Neutrophil (primary cell): Measurements from ENCODE around the gene CDHR3.

Experiments
- H3K27ac ChIP-seq: fragments of 200-600 bp; sonication (generic); 2 replicates; pipeline ENCODE4 v1.5.1; 2016; ENCODE audit warnings: mild to moderate bottlenecking, moderate library complexity
- H3K27me3 ChIP-seq: fragments of 200-600 bp; sonication (generic); 2 replicates; pipeline ENCODE4 v1.6.0; 2016; ENCODE audit warnings: mild to moderate bottlenecking
- H3K36me3 ChIP-seq: fragments of 200-600 bp; sonication (generic); 2 replicates; pipeline ENCODE4 v1.5.1; 2017
- H3K4me1 ChIP-seq, 2 experiments: fragments of 200-600 bp in 1 of 2; sonication (generic) in 1 of 2; 1 replicate in 1 of 2; 2 replicates in 1 of 2; pipeline versions ENCODE4 v1.5.1 to v1.6.1; 2013 to 2016; ENCODE audit warnings: low read depth in 1 of 2, low read length in 1 of 2, mild to moderate bottlenecking in 1 of 2, moderate library complexity in 1 of 2; ENCODE audit not compliant: control insufficient read depth in 1 of 2, insufficient read depth in 1 of 2
- H3K4me3 ChIP-seq, 2 experiments: fragments of 200-600 bp in 1 of 2; sonication (generic) in 1 of 2; 1 replicate in 1 of 2; 2 replicates in 1 of 2; pipeline ENCODE4 v1.5.1; 2013 to 2016; ENCODE audit warnings: low read depth in 1 of 2, low read length in 1 of 2, mild to moderate bottlenecking in 1 of 2, moderate library complexity in 1 of 2
- H3K9me3 ChIP-seq: fragments of 200-600 bp; sonication (generic); 2 replicates; pipeline ENCODE4 v1.5.1; 2016
- CTCF ChIP-seq: fragments of 200-600 bp; sonication (generic); IDR thresholded peaks from 2 replicates; pipeline ENCODE4 v1.5.1; 2016; ENCODE audit warnings: antibody characterized with exemption

Gene CDHR3

DNA sequence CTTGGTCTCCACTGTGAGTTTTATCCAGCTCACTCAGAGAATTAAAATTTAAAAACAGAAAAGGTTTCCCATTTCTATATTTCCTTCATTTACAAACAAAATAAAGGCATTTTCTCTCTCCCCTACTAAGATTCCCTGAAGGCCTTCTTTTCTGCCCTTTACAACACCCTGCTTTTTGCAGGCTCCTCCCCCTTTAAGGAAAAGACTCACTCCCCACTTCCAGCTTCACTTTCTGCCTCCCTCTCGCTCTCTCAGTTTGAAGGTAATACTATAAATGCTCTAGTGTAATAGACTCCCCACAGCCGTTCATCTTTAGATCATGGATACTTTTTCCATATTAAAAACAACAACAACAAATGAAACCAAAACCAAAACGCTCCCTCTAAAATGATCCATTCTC is 53.3 kb downstream of the CDHR3 start:
- Histone ChIP-seq H3K9me3 (no peaks in the 10 kb centered on the region), H3K27ac (no peak overlapping the region), H3K27me3 (peaks cover 92% of the 10 kb centered on the region), H3K4me3 (no peak overlapping the region), H3K4me1 (no peaks in the 10 kb centered on the region), H3K36me3 (no peaks in the 10 kb centered on the region)
- no peak for TF ChIP-seq CTCF

DNA sequence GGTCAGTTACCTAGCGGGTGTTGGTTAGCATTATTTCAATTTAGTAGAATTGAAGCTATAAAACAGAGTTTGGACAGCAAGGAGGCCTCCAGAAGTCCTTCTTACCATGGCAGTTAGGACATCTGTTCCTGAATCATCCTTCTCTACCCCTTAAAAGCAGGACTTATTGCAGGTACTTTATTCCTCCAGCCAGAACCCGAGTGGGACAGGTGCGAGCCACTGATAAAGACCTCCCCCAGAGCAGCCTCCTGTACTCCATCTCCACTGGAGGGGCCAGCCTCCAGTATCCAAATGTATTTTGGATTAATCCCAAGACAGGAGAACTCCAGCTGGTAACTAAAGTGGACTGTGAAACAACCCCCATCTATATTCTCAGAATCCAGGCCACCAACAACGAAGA is 54.6 kb downstream of the CDHR3 start:
- H3K4me1 ChIP-seq: no peaks in the 10 kb centered on the region
- H3K27ac ChIP-seq: no peak overlapping the region
- H3K4me3 ChIP-seq: no peak overlapping the region
- peaks cover 92% of the 10 kb centered on the region for H3K27me3 ChIP-seq
- TF ChIP-seq CTCF: no peak
- H3K36me3 ChIP-seq: no peaks in the 10 kb centered on the region
- H3K9me3 ChIP-seq: no peaks in the 10 kb centered on the region

DNA sequence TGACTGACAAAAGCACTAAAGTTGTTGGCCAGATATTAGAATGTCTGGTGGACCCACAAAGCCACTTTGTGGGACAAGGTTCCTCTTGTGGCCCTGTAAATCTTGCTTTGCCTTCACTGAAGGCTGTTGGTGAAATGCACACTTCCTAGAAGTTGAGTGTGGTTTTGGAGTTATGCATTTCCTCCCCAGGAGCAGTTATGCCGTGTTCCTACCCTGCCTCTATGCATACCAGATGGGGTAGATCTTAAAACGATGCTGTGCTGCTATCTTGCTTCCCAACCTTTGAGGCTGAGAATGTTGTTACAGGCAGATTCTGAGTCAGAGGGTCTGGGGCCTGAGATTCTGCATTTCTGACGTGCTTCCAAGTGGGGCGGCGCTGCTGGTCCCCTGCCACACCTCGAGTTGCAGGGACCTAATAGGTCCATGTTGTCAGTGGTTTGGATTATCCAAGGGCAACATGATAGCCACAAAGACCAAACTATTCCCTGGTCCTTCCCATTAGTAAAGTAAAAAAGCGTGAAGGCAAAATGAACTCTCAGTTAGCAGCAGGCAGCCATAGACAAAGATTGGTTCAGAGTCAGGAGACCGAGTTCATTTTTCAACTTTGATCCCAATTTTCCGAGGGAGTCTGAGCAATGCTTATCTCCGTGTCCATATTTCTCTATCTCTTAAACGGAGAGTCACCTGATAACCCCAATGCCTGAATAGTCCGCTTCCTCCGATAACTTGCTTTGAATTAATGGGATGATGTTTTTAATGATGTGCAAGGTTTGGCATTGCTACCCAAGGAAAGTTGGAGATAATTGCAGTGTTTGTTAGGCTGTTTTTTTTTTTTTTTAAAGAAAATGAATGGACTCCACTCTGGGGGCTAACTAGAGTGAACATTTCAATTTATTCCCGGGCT is 55.8 kb downstream of the CDHR3 start:
- H3K27me3 ChIP-seq: peaks cover 92% of the 10 kb centered on the region
- no peaks in the 10 kb centered on the region for H3K9me3 ChIP-seq
- no peaks in the 10 kb centered on the region for H3K4me1 ChIP-seq
- no peaks in the 10 kb centered on the region for H3K36me3 ChIP-seq
- H3K27ac ChIP-seq: no peak overlapping the region
- no peak overlapping the region for H3K4me3 ChIP-seq
- TF ChIP-seq CTCF: no peak

DNA sequence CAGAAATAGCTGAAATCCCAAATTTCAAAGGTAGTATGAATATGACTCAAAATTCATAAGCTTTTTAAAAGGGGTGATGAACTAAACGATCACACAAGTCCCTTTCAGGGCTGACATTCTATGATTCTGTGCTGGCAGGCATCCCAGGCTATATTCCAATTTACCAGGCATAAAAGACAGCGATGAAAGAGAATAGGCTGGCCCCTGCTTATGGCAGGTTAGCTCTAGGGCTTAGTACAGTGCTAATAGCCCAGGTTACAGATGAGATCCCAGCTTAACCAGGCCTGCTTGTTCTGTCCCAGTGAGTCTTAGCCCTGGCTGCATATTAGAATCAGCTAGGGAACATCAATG is 56.4 kb downstream of the CDHR3 start:
- Histone ChIP-seq H3K36me3 (no peaks in the 10 kb centered on the region), H3K4me3 (no peak overlapping the region), H3K27me3 (peaks cover 92% of the 10 kb centered on the region), H3K27ac (no peak overlapping the region), H3K9me3 (no peaks in the 10 kb centered on the region), H3K4me1 (no peaks in the 10 kb centered on the region)
- TF ChIP-seq CTCF: no peak

GRCh38 chr7:106021151-106022067 is 58.3 kb downstream of the CDHR3 start:
- H3K4me3 ChIP-seq: no peak overlapping the region
- peaks cover 94% of the 10 kb centered on the region for H3K27me3 ChIP-seq
- H3K4me1 ChIP-seq: no peaks in the 10 kb centered on the region
- H3K36me3 ChIP-seq: no peaks in the 10 kb centered on the region
- H3K9me3 ChIP-seq: no peaks in the 10 kb centered on the region
- H3K27ac ChIP-seq: no peak overlapping the region
- TF ChIP-seq CTCF: no peak
